HG02981 (cell line): Measurements from ENCODE around the gene SCYGR6.
"Not testable (repeated sequence)": the region's sequence is repeated elsewhere in the genome, so short reads cannot be mapped to it uniquely, and the experiment has no call there.

Experiments
- ATAC-seq: cut with Tn5 transposase; IDR thresholded peaks from one replicate; pipeline ENCODE4 v1.9.1; 2021; ENCODE audit warnings: mild to moderate bottlenecking, moderate library complexity; ENCODE audit not compliant: unreplicated experiment

The SCYGR6 gene, protein sequence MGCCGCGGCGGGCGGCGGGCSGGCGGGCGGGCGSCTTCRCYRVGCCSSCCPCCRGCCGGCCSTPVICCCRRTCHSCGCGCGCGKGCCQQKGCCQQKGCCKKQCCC

GRCh38 chr2:227724394-227725039 is at the start of gene SCYGR6:
SCYGR6 (minus strand) TSS chr2:227724757; CDS start chr2:227724757, 0 bp downstream.
- no peak for ATAC-seq

- ATAC-seq = no peak
Measured at GRCh38 chr2:227774011-227774624, 49.6 kb upstream of the SCYGR6 start.

DNA sequence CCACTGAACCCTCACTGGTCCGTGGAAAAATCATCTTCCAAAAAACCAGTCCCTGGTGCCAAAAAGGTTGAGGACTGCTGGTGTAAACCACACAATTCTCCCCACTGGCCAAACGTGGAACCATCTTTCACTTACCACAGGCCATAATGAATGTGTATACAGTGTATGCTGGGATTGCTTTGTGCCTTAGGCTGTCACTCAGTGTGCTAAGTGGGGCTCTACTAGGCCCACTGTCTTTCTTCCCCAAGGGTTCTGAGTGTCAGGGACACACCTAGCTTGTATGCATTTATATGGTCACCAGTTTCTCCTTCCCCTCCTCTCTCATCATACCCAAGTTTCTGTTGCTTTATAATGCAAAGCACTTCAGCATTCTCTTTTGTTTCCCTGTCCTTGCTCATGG is 48.4 kb upstream of the SCYGR6 start:
- ATAC-seq = no peak

DNA sequence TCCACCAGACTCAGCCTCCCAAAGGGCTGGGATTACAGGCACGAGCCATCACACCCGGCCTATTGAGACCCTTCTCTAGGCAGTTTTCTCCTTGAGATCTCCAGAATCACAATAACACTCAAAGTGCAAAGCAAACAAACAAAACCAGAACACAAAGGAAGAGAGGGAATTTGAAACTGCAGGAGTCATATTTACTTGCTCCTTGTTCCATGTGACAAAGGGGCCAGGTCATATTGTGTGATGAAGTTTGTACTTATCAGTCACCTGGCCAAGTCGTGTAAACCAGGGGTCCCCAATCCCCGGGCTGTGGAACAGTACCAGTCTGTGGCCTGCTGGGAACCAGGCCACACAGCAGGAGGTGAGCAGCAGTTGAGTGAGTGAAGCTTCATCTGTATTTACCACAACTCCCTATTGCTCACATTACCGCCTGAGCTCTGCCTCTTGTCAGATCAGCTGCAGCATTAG is 47.7 kb upstream of the SCYGR6 start:
- no peak for ATAC-seq

GRCh38 chr2:227767830-227768229 is 43.3 kb upstream of the SCYGR6 start:
- ATAC-seq = no peak

DNA sequence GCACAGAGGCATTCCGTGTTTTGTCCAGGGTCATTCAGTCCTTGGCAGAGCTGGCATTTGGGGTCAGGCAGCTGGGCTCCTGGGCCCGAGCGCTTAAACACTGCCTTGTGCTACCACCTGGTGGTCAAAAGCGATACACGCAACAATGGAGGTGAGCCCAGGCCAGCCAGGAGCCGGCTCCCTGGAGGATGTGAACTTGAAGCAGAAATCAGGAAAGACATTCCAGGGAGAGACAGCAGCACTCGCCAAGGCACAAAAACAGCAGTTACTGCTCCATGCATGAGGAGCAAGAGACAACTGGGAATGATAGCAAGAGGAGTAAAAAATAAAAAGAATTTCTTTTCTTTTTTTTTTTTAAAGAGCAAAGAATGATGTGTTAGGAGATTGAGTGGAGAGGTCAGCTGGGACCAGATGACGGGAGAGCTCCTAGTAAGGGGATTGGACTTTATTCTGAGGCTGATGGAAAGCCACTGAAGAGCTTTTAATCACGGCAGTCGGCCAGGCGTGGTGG is 41.9 kb upstream of the SCYGR6 start:
- peak; percentile 98 for ATAC-seq

- peak; percentile 16 for ATAC-seq
Measured at GRCh38 chr2:227765788-227766372, 41.3 kb upstream of the SCYGR6 start.

- ATAC-seq = no peak
Measured at GRCh38 chr2:227761740-227762476, 37.4 kb upstream of the SCYGR6 start.

DNA sequence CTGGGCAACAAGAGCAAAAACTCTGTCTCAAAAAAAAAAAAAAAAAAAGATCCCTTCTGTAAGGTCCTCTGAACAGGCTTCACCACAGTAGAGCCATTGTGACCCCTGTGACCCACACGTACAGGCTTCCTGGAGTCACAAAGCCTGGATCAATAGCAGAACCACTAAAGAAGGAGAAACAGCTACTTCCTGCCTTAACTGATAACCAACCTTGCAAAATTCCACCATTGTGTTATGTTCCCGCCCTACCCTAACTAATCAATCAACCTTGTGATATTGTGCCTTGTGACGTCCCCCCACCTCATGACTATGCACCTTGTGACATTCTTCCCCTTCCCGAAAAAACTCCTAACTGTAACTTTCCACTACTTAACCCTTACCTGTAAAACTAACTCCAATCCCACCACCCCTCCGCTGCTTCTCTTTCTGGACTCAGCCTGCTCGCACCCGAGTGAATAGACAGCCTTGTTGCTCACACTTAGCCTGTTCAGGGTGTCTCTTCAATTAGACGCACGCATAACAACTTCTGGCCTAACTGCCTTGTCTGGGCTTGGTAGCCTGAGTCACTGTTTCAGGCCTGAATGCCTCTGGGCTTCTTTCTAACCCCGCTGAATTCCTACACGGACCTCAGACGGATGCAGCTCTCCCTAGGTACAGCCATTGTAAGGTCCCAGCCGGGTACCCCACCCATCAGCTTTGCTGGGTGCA is 35.0 kb upstream of the SCYGR6 start:
- no peak for ATAC-seq

DNA sequence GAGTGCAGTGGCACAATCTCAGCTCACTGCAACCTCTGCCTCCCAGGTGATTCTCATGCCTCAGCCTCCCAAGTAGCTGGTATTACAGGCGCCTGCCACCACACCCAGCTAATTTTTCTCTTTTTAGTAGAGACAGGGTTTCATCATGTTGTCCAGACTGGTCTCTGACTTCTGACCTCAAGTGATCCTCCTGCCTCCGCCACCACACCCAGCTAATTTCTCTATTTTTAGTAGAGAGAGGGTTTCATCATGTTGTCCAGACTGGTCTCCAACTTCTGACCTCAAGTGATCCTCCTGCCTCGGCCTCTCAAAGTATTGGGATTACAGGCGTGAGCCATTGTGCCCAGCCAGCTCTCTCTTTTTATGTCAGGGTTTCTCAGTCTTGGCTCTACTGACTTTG is 31.7 kb upstream of the SCYGR6 start:
- not testable (repeated sequence) for ATAC-seq

DNA sequence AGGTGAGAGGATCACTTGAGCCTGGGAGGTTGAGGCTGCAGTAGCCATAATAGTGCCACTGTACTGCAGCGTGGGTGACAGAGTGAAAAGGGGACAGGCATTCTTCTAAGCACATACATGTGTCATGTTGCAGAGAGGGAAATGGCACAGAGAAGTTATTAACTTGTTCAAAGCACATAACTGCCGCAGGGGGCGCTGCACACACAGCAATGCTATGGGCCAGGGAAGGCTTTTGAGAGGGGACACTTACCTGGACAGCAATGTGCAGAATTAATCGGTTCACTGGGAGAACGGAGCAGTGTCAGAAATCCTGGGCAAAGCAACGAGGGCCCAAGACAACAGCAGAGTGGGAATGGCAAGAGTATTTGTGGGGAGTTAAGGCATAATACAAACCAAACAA is 23.5 kb upstream of the SCYGR6 start:
- no peak for ATAC-seq

DNA sequence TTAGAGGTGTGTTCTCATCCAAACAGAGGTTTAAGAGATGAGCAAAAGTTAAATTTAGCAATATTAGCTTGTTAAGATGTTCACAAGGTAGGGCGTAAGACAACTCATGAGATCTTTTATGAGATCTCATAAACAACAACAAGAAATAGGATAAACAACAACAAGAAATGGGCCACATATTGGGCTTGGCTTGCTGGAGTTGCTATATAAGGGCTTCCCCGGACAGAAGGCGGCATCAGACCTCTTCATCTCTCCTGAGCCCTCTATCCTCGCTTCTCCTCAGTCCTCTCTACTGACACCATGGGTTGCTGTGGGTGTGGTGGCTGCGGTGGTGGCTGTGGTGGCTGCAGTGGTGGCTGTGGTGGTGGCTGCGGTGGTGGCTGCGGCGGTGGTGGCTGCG is 21.0 kb upstream of the SCYGR6 start, which contains the start of gene SCYGR8:
SCYGR8 (plus strand) TSS at position 301 of the 400 bp plus-strand sequence; CDS start at position 301, 0 bp downstream.
- no peak for ATAC-seq

- ATAC-seq = not testable (repeated sequence)
Measured at GRCh38 chr2:227740705-227741104, 16.1 kb upstream of the SCYGR6 start.

DNA sequence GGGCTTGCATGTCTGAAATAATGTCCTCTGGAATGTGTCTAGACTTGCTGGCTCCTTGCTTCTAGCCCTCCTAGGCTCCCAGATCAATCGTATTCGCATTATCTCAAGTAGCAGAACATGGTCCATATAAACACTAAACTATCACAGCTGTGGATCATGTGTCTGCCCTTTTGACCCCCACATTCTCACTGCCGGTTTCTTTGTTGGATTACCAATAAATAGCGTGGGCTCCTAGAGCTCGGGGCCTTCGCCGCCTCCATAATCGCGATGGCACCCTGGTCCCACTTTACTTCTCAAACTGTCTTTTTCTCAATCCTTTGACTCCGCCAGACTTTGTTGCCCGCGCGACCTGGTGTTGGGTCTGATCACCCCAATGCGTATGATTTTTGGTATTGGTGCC is 14.8 kb upstream of the SCYGR6 start:
- no peak for ATAC-seq

DNA sequence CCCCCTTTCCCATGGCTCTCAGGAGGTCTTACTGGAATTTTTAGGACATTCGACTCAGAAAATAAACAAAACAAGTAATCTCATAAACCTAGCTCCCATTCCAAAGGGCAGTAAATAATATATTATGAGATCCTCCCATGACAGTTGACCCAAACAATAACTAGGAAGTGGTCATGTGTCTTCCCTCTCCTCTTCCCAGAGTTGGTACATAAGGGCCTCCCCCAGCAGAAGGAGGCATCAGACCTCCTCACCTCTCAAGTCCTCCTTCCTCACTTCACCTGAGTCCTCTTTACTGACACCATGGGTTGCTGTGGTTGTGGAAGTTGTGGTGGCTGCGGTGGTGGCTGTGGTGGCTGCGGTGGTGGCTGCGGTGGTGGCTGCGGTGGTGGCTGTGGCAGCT is 3.5 kb upstream of the SCYGR6 start, which contains the start of gene SCYGR7:
SCYGR7 (plus strand) TSS at position 301 of the 400 bp plus-strand sequence; CDS start at position 301, 0 bp downstream.
- no peak for ATAC-seq

DNA sequence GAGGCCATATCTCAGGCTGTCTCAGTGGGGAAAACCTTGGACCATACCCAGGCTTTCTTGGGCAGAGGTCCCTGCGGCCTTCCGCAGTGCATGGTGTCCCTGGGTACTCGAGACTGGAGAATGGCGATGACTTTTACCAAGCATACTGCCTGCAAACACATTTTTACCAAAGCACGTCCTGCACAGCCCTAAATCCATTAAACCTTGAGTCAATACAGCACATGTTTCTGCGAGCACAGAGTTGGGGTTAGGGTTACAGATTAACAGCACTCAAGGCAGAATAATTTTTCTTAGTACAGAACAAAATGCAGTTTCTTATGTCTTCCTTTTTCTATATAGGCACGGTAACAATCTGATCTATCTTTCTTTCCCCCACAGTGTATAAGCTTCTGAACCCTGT is 1.7 kb downstream of the SCYGR6 start:
- not testable (repeated sequence) for ATAC-seq

GRCh38 chr2:227720680-227721079 is 3.9 kb downstream of the SCYGR6 start:
- ATAC-seq = no peak

DNA sequence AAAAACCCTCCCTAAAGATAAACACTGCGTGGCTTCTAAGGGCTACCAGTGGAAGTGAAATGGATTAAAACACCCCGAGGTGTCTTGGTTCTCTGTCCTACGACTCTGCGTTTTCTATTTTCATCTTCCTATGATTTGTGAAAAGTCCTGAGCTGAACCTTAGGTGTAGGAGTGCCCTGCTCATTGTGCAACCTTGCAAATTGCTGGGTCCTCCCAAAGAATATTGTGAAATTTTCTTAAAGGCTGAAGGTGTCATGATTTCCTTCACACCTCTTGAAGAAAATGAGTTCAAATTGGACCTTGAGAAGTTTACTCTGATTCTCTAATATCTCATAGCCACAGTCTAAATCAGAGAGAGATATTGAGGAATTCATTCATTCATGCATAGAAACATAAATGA is 4.9 kb downstream of the SCYGR6 start:
- ATAC-seq = no peak

DNA sequence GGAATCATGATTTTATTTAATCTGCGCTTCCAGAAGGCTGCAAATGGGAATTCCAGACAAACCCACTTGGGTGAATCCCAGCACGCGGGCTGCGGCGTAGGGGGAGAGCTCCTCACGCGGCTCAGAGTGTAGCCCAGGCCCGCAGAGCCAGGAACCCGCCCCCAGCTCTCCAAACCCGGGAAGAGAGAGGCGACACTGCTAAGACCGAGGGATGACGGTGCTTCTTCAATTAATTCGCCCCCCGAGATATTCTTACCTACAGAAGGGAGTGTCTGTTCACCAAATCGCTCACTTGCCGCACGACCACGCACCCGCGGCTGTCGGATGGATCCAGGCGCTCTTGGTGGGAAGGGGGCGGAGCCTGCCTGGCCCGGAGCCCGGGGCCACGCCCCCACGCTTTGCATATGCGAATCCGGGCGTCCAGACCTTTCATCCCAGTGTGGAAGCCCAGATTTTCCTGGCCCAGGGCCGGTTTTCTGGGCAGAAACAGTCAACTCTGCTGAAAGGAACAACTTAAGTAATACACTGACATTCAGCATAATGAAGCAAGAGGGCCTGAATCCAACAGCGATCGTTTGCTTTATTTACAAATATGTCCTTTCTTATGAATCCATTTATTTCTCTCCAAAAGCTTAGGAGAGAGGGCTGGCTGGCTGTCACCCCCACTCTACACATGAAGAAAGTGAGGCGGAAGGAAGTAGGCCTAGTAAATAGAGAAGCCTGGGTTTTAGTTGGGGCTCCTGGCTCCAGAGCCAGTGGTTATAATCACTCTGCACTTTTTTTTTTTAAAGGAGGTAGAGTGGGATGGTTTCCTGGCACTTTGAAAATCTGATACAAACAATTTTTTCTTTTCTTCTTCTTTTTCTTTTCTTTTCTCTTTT is 6.6 kb downstream of the SCYGR6 start, which contains the start of gene SLC19A3:
SLC19A3 (minus strand) TSS at position 342 of the 881 bp plus-strand sequence. CDS start 15,710 bp downstream, outside the sequence.
- ATAC-seq = no peak
